NCI-H2171 treated with DMSO at 0.1 percent for 48 hours (cell line): ENCODE measurements around the gene HAND2.
A peak's percentile ranks its signal among the peaks of the same experiment; 100 is the strongest.

Experiments used
- DNase-seq: peaks from one replicate; lab custom pipeline; 2025; lab: John Stamatoyannopoulos, UW

Gene HAND2

GRCh38 chr4:173502282-173502681, 27.7 kb downstream of the HAND2 start:
- no peak for DNase-seq

DNA sequence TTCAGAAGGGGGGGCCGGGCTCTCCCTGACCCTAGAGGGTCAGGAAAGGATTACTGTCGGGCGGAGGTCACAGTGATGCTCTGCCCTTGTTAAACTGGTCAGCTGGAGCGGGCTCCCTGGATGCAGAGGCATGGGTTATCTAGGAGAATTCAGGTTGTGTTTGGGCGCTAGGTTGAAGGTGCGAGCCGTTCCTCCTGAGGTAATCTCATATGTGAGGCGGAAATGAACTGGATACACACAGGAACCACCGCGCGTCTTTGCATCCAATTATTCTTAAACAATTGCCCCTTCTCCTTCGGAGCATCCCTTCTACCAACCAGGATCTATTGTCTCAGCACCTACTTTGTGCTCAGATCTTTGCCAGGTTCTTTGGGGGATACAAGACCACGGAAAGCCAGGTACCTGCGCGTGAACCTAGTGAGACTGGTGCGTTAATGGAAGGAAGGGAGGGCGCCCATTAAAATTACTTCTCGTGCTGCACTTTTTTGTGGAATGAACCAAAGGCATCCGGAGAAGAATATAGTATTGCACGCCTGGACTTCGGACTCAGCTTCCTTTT, 28.4 kb downstream of the HAND2 start:
- no peak for DNase-seq

- no peak for DNase-seq
Observed at GRCh38 chr4:173500841-173501591, 29.0 kb downstream of the HAND2 start.

DNA sequence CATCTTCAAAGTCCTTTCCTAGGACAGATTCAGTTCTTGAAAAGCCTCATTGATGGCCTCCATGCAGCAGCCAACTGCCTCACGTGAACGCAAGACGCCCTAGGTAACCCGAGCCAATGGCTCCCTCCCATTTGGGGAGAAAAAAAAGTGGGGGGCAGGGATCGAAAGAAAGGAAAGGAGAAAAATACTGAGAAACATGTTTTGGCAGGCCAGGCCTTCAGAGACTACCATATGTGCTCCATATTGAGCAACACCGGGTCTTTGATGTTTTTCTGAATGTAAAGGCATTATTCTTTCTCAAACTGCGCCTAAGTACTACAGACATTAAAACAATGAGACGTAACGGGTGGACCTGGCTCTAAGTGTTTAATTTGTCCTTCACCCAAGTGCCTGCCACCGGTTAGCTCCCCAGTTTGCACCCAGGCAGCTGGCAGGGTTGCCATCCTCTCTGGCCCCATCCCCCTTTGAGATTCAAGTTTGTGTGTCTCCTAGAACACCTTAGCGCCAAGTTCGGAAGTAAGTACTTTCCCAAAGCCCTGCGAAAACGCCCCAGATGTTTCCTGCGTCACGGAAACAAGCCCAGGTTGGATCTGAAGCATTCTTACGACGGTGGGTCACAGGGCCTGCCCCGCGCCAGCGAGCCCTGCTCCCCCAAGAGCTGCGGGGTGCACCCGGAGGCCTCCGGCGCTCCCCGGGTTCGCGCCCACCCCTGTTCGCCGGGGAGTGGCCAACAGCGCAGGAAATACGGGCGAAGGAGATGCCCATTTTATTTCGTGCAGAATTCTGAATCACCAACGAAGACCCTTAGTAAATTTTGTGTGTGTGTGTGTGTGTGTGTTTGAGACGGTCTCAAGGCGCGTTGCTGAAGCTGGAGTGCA, 30.1 kb downstream of the HAND2 start:
- peak; percentile 94 for DNase-seq

- no peak for DNase-seq
Observed at GRCh38 chr4:173498771-173499170, 31.3 kb downstream of the HAND2 start.

GRCh38 chr4:173498023-173498422, 32.0 kb downstream of the HAND2 start:
- DNase-seq = no peak

- DNase-seq = no peak
Observed at GRCh38 chr4:173494013-173494970, 35.7 kb downstream of the HAND2 start.

DNA sequence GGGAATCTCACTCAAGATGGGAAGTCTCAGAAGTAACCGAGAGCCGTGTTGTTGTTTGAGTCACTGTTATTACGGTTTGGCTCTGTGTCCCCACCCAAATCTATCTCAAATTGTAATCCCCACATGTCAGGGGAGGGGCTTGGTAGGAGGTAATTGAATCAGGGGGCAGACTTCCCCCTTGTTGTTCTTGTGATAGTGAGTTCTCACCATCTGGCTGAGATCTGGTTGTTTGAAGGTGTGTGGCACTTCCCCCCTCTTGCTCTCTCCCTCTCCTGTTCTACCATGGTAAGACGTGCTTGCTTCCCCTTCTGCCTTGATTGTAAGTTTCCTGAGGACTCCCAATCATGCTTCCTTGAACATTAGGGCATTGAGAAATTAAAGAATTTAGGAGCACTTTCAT, 37.0 kb downstream of the HAND2 start:
- DNase-seq = peak; percentile 25

DNA sequence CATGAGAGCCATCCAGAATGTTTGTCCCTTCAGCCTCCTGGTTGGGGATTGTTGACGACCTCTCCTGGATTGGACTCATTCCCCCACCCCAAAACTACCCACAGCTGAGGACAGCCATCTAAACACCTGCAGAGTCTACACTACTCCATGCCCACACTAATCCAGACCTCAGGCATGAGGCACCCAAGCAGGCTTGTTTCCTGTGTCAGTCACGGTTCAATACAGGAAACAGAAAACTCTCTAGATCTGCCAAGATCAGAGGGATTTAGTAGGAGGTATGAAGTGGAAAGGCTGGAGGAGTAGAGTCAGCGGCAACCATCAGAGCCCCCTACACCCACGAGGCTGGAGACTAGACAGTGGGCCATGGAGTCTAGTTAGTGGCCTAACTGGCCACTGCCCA, 37.7 kb downstream of the HAND2 start:
- no peak for DNase-seq

- DNase-seq = peak; percentile 29
Observed at GRCh38 chr4:173490817-173491528, 39.1 kb downstream of the HAND2 start.

- DNase-seq = no peak
Observed at GRCh38 chr4:173490256-173490655, 39.8 kb downstream of the HAND2 start.

- no peak for DNase-seq
Observed at GRCh38 chr4:173489514-173489913, 40.5 kb downstream of the HAND2 start.

DNA sequence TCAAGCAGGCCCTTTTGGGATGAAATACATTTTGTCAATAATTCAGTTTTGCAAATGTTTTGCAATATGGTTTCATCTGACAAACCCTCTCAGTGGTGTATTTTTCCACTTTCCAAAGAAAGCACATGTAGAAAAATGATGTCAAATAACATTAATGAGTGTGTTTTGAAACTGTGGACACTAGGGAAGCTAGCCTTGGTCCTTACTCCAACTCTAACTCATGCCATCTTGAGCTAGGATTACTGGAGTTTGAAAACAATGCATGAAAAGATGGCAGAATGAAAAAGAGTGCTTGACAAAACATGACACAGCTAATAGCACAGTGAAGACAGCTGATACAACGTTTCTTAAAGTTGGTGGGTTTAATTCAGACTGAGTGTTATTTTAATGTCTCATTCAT, 41.4 kb downstream of the HAND2 start:
- DNase-seq = no peak

DNA sequence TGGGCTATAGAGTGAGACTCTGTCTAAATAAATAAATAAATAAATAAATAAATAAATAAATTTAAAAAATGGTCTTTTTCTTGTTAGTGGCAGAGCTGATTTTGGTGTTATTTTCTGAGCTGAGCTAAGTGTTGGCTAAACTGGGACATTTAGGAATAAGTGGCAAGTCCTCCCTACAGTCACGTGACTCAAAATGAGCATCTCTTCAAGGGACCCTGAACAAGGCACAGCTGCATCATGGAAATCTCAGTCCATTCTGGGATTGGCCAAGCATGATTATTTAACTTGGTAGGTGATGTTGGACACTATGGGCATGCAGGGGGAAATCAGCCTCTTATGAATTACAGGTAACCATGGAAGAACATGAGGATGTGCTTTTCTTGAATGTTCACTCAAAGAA, 42.0 kb downstream of the HAND2 start:
- DNase-seq = no peak

DNA sequence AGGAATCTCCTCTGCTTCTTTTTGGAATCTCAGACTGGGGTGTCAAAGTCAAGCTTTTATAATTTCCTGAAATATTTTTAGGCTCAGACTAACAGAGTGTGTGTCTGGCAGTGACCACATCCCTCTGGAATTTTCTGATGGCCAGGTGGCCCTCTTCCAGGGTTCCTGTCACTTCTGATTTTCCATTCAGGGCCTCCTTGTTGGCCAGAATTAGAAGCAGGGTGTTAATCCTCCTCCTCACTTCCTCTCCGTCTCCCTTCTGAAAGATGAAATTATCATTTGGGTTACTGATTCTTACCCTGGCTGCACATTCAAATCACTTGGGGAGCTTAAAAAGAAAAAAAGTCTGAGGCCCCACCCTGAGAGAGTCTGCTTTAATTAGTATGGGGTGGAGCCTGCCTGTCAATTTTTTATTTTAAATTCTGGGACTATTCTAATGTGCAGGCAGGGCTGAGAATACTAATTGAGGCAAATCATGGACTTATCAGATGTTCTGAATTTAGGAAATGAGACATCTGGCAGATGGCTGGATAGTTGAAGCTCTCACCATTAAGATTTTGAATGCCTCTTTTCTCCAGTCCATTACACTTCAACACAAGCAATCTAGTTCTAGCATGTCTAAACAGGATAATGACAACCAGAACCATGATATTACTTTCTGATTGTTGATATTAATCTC, 43.2 kb downstream of the HAND2 start:
- peak; percentile 90 for DNase-seq

- no peak for DNase-seq
Observed at GRCh38 chr4:173485164-173485563, 44.9 kb downstream of the HAND2 start.

- no peak for DNase-seq
Observed at GRCh38 chr4:173482330-173482931, 47.6 kb downstream of the HAND2 start.

DNA sequence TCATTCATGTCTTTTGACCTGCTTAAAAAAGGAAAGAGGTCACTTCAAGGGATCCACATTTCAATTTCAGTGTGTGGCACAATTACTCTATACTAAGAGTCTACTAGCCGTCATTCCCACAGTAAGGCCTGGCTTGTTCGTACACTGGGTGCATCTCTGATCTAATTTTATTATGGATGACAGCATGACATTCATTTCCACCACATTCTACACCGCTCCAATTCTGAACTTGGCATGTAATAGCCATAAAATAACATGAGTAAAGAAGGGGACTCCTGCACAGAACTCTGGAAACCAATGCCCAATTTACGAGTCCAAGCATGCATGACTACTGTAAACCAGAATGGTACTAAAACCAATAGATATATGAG, 51.1 kb downstream of the HAND2 start:
- DNase-seq = no peak

- DNase-seq = no peak
Observed at GRCh38 chr4:173478201-173478912, 51.7 kb downstream of the HAND2 start.

DNA sequence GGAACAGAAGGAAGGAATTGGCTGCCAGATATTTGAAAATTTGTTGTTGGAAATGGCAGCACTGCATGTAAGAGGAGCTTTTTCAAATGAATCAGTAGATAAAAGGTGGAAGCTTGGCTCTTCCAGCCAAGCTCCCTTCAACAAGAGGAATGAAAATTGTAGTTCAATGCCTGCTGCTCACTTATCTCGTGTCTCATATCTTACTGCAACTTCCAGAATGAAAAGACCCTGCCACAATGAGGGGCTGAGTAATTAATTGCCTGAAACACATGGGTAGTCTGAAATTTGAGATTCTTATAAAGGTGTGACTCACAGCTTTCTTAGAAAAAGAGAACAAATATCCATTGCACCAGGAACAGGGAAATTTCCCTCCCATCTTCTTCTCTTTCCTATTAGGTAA, 53.0 kb downstream of the HAND2 start:
- peak; percentile 31 for DNase-seq
